ENCODE results near the gene OSGEP. TPM values are rescaled to one million over a fixed set of nuclear protein-coding genes. Genes with fewer than 3 reads are reported as not detected.

Gene OSGEP
- total and polyA plus RNA-seq, 2 of the 13 experiments (the other 11 are each of a cell fraction or from before 2014, with no cell fraction given): 39.7 to 41.1 TPM

- intact Hi-C loops (cut with micrococcal nuclease; ENCODE audit: unreplicated experiment): loop anchor here (1.0 kb wide), 3 partner anchors 9 to 212 kb away; partner anchors contain the start of genes PIP4P1 and TEP1
- FAIRE-seq: peak; percentile 57
- TF ChIP-seq E2F1 (CRISPR knock-in tag; IDR thresholded peaks at IDR 0.05): peak; percentile 79
- TF ChIP-seq THAP8 (CRISPR knock-in tag; IDR thresholded peaks at IDR 0.05; ENCODE audit: borderline replicate concordance): no peak
- TF ChIP-seq NFIC (IDR thresholded peaks at IDR 0.05; ENCODE audit: low read length): no peak; the same call in 1 of the 2 replicates
- TF ChIP-seq ZKSCAN1 (IDR thresholded peaks at IDR 0.05; ENCODE audit: low read length): no peak
- 0 out of 2 replicates have a peak, but pooled peaks have one; percentile 48 for TF ChIP-seq ZNF234 (CRISPR knock-in tag; conservative IDR thresholded peaks at IDR 0.05)
- TF ChIP-seq SP4 (CRISPR knock-in tag; IDR thresholded peaks at IDR 0.05): no peak; the same call in 1 of the 2 replicates
- TF ChIP-seq PATZ1 (CRISPR knock-in tag; IDR thresholded peaks at IDR 0.05): no peak
- no peak for TF ChIP-seq PRDM15 (CRISPR knock-in tag; IDR thresholded peaks at IDR 0.05)
- TF ChIP-seq NKX3-1 (CRISPR knock-in tag; IDR thresholded peaks at IDR 0.05): no peak
- no peak for TF ChIP-seq ZNF124 (CRISPR knock-in tag; IDR thresholded peaks at IDR 0.05)
- TF ChIP-seq ZNF12 (CRISPR knock-in tag; IDR thresholded peaks at IDR 0.05): 0 out of 2 replicates have a peak, but pooled peaks have one; percentile 24
- TF ChIP-seq ZNF292 (CRISPR knock-in tag; IDR thresholded peaks at IDR 0.05; ENCODE audit: borderline replicate concordance, low read depth): no peak; the same call in 1 of the 2 replicates
- no peak for TF ChIP-seq FOXA3 (CRISPR knock-in tag; IDR thresholded peaks at IDR 0.05)
- TF ChIP-seq ZNF337 (CRISPR knock-in tag; IDR thresholded peaks at IDR 0.05; ENCODE audit: borderline replicate concordance, low read depth): no peak
- peak; percentile 52; the same call in 1 of the 2 replicates for TF ChIP-seq ELF3 (CRISPR knock-in tag; IDR thresholded peaks at IDR 0.05)
- peak; percentile 45 for TF ChIP-seq PHF20 (CRISPR knock-in tag; IDR thresholded peaks at IDR 0.05)
Observed at GRCh38 chr14:20469890-20470602, 15.4 kb upstream of the OSGEP start.

More at GRCh38 chr14:20469890-20470602, 15.4 kb upstream of the OSGEP start:
- ATAC-seq: peak; percentile 37
- H3K9me3 ChIP-seq (ENCODE audit: low read length): no peaks in the 10 kb centered on the region
- H3K27me3 ChIP-seq (ENCODE audit: control insufficient read depth in 1 of 2, insufficient read depth in 2 of 2, low read length in 2 of 2): no peaks in the 10 kb centered on the region
- H3K4me3 ChIP-seq (replicated peaks in 1 of 3; ENCODE audit: insufficient read depth in 1 of 3, low read depth in 2 of 3, low read length in 3 of 3): peak overlapping the region; percentile 54 to 93 (median 74)
- H2AFZ ChIP-seq (ENCODE audit: low read length): peak overlapping the region; percentile 78
- in situ Hi-C loops (cut with HindIII; ENCODE audit: extremely low pct_ligation_motif_present, low pct_unique_long_range_greater_than_20kb): loop anchor here (10.0 to 25.0 kb wide), 3 partner anchors 133 to 505 kb away; partner anchors contain the start of genes CCNB1IP1 and PARP2
- no TSS peak for BruUV-seq (replicated peaks)
- peaks cover 4 to 19% of the 10 kb centered on the region in 2 experiments for H3K36me3 ChIP-seq (replicated peaks in 1 of 2; ENCODE audit: control insufficient read depth in 1 of 2, insufficient read depth in 2 of 2, low read length in 2 of 2)
- H3K4me1 ChIP-seq (ENCODE audit: insufficient read depth, low read length): peaks cover 46% of the 10 kb centered on the region
- H3K27ac ChIP-seq (ENCODE audit: extremely low read length, insufficient read depth, low read length): peak overlapping the region; percentile 53
- no peaks in the 10 kb centered on the region for H4K20me1 ChIP-seq (ENCODE audit: insufficient read depth, low read length)
- H3K9ac ChIP-seq (ENCODE audit: insufficient read depth, low read depth, low read length): peak overlapping the region; percentile 70
- 0% methylated on average over 12 of the region's 12 CpGs for WGBS (ENCODE audit: low lambda C conversion rate)
- DNase-seq (ENCODE audit: low spot score): peak; percentile 47
- peaks cover 17% of the 10 kb centered on the region for H3K79me2 ChIP-seq (ENCODE audit: insufficient read depth, low read length)
- POLR2A ChIA-PET: interaction anchor here (0.7 to 4.1 kb wide), 14 partner anchors 9 to 212 kb away, joined by 3 to 46 read pairs (median 4); partner anchors contain the start of genes APEX1, OSGEP, PARP2 and PIP4P1
- CTCF ChIA-PET (ENCODE audit: low intra/inter-chr PET ratio, low total read pairs): no interaction called here
- peak overlapping the region; percentile 99 for H3K4me2 ChIP-seq (ENCODE audit: low read depth, low read length)
